GM23338 (cell line): ENCODE results near the gene PALM.

Experiments used
- EZH2 ChIP-seq: fragments of 200-600 bp; sonication (generic); IDR thresholded peaks from one replicate; pipeline ENCODE4 v1.8.0; 2017; ENCODE audit warnings: antibody characterized with exemption, mild to moderate bottlenecking, low read depth; ENCODE audit not compliant: unreplicated experiment
- ZNF114 ChIP-seq: fragments of 250-450 bp; sonication (Bioruptor Pico); IDR thresholded peaks from 2 replicates; pipeline ENCODE4 v1.5.0; 2020; ENCODE audit warnings: mild to moderate bottlenecking, moderate library complexity
- TF ChIP-seq, protein P1 (sequence below), 2 experiments: fragments of 200-600 bp in 1 of 2; sonication (generic) in 1 of 2; conservative IDR thresholded peaks; 2 replicates each; pipeline versions ENCODE4 v1.5.1 to v1.6.1; 2016 to 2017; ENCODE audit warnings: antibody characterized with exemption in 2 of 2, low read depth in 2 of 2, mild to moderate bottlenecking in 2 of 2, moderate library complexity in 1 of 2

DNA sequence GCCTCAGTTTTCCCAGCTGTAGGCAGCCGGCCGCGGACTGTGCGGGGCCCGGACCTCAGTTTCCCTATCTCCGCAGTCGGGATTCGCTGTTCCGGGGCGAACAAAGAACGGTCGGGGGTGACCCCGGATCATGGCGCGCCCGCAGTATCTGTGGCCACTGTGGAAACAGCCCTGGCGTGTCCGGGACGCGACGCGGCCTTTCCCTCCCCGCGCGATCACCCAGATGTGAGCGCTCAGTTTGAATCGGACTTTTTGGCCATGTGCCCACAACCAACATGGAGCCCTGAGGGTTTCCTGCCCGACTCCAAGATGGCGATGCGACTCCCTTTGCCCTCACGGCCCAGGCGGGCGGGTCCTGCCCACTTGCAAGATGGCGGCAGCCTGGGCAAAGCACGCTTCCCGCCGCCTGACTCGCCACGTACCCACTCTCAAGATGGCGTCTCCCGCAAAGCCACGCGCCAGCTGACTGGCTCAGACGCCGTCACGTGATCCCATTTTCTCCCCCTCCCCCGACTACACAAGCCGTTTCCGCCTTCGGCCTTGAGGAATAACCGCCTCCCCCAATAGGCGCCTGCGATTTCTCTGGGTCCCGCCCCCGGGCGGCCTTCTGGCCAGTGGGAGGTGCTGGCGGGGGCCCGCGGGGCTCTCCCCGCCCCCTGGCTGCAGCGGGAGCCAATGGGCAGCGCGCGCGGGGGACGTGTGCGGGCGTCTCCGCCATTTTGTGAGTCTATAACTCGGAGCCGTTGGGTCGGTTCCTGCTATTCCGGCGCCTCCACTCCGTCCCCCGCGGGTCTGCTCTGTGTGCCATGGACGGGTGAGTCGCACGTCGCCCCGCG is 88.2 kb downstream of the PALM start, which contains the start of gene PTBP1:
- TF ChIP-seq, protein P1, sequence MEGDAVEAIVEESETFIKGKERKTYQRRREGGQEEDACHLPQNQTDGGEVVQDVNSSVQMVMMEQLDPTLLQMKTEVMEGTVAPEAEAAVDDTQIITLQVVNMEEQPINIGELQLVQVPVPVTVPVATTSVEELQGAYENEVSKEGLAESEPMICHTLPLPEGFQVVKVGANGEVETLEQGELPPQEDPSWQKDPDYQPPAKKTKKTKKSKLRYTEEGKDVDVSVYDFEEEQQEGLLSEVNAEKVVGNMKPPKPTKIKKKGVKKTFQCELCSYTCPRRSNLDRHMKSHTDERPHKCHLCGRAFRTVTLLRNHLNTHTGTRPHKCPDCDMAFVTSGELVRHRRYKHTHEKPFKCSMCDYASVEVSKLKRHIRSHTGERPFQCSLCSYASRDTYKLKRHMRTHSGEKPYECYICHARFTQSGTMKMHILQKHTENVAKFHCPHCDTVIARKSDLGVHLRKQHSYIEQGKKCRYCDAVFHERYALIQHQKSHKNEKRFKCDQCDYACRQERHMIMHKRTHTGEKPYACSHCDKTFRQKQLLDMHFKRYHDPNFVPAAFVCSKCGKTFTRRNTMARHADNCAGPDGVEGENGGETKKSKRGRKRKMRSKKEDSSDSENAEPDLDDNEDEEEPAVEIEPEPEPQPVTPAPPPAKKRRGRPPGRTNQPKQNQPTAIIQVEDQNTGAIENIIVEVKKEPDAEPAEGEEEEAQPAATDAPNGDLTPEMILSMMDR (conservative IDR thresholded peaks at IDR 0.05; ENCODE audit: low read depth in 2 of 2) = no peak
- TF ChIP-seq EZH2 = no peak
- no peak for TF ChIP-seq ZNF114
